Stimulated activated CD4-positive, alpha-beta T cell treated with anti-CD3 and anti-CD28 coated beads, Interleukin-15, amount 100 ng/mL, for 1 hour (primary cell): Measurements from ENCODE around the gene SLC7A8.
A peak's percentile ranks its signal among the peaks of the same experiment; 100 is the strongest.

Source experiments
- DNase-seq, 2 donors: peaks; one replicate each; pipeline ENCODE4 v3.0.0-alpha.2; 2020; ENCODE audit warnings: low read depth in 1 of 2, low spot score in 1 of 2

The SLC7A8 gene

GRCh38 chr14:23132970-23133369 is 50.5 kb downstream of the SLC7A8 start:
- DNase-seq = no peak

- DNase-seq = no peak
Measured at GRCh38 chr14:23131482-23131881, 52.0 kb downstream of the SLC7A8 start.

DNA sequence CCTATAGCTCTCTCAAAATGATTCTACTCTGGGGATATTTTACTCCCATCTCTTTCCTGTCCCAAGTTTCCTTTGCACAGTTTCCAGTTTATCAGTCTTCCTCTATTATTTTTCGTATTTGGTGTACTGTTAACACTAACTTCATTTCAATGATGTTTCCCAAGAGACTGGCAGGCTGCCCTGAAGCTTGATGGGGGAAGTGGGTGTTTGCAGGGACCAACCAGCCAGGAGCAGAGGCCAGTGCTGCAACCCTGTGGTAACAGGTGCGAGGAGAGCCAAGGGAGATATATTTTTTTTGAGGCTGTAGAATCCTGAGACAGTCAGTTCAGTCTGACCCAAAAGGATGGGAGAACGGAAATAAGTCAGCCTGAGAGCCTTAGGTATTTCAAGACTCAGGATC is 52.6 kb downstream of the SLC7A8 start:
- DNase-seq = no peak

GRCh38 chr14:23129759-23130316 is 53.6 kb downstream of the SLC7A8 start:
- no peak for DNase-seq

- no peak for DNase-seq
Measured at GRCh38 chr14:23128969-23129758, 54.3 kb downstream of the SLC7A8 start.

GRCh38 chr14:23127861-23128260 is 55.6 kb downstream of the SLC7A8 start:
- DNase-seq = no peak

DNA sequence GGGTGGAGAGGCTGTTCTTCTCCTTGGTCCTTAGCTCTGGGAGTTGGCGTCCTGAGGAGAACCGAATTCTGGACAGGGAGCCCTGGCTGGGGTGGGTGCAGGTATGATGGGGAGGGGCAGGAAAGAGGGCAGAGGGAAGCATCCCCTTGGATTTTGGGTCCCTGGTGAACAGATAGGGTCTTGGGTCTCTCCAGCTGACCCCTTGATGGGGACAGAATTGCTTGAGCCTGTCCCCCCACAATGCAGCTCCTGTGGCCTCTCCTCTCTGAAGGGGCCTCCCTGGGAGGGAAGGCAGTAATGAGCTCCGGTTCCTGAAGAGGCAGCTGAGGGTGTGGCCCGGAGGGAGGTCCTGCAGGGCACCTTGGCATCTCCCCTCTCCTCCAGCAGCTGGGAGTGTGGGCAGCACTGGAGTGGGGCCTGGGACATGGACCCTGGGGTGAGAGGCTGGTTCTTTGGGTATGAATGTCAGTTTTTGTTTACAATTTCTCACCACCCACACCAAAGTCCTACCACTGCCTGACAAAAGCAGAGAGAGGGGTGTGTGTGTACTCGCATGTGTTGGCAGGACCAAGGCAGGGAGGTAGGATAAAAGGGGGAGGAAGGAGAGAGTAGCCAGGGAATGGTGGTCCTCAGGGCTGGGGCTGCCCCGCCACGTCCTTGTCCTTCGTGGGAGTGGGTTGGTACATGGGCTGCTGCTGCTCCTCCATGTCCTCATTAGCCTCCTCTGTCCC is 56.7 kb downstream of the SLC7A8 start:
- DNase-seq = no peak

DNA sequence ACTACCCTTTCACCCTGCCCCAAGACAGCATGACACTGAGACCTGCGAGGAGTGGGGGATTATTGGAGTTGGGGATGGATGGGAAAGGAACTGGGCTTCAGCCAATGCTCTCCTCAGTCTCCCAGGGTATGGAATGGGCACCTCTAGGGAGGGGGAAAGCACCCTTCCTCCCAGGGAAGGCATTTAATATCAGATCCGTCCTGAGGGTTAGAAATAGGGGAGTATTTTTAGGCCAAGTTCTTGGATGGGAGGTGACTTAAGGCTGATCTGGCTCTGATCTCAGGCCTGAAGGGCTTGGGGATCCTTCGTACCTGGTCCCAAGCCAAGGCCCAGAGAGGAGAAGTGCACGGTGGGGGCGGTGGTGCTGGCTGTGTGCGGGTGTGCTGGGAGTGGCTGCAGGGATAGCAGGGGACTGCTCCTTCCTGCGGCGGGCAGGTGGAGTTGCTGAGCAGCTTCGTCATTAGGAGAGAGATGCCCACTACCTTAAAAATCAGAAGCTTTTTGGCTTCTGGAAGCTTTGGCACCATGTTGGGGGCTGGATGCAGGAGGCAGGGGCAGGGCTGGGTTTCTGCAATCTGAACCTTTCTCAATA is 57.4 kb downstream of the SLC7A8 start:
- DNase-seq = no peak

- DNase-seq = no peak
Measured at GRCh38 chr14:23125011-23125410, 58.4 kb downstream of the SLC7A8 start.

DNA sequence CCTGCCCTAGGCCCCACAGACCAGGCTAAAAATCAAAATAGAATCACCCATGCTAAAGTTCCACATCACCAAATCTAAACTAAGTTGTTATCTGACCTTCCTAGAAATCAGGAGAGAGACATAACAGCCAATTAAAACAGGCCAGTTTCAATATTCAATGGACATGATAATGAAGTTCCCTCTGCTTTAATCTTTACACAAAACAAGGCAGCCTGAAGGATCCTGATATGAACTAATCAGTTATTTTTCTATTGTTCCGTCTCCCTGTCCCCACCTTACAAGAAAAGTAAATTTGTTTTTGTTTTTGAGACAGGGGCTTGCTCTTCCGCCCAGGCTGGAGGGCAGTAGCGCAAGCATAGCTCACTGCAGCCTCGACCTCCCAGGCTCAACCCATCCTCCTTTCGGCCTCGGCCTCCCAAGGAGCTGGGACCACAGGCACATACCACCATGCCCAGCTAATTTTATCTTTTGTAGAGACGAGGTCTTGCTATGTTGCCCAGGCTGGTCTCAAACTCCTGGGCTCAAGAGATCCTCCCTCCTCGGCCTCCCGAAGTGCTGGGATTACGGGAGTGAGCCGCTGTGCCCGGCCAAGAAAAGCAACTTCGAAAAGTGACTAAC is 59.0 kb downstream of the SLC7A8 start:
- DNase-seq = no peak

GRCh38 chr14:23123419-23123818 is 60.0 kb downstream of the SLC7A8 start:
- no peak for DNase-seq

DNA sequence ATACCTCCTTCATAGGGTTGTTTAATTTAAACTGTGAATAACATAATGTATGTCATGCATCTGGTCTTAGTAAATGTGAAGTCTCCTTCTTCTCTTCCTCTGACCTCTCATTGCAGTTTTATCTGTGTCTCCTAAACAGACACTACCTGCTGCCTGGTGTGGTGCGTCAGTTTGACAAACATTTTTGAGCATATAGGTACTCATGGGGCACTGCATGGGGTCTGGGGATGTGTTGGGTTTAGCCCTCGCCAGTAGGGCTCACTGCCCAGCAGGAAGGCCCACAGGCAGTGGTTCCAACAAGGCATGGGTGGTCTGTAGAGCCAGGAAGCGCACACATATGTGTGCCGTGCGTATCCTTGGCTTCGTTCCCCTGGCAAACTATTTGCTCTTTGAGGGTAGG is 61.4 kb downstream of the SLC7A8 start:
- DNase-seq = no peak

- no peak for DNase-seq
Measured at GRCh38 chr14:23121361-23121771, 62.1 kb downstream of the SLC7A8 start.

- peak; percentile 55 to 59 for DNase-seq
Measured at GRCh38 chr14:23120541-23121251, 62.8 kb downstream of the SLC7A8 start.

DNA sequence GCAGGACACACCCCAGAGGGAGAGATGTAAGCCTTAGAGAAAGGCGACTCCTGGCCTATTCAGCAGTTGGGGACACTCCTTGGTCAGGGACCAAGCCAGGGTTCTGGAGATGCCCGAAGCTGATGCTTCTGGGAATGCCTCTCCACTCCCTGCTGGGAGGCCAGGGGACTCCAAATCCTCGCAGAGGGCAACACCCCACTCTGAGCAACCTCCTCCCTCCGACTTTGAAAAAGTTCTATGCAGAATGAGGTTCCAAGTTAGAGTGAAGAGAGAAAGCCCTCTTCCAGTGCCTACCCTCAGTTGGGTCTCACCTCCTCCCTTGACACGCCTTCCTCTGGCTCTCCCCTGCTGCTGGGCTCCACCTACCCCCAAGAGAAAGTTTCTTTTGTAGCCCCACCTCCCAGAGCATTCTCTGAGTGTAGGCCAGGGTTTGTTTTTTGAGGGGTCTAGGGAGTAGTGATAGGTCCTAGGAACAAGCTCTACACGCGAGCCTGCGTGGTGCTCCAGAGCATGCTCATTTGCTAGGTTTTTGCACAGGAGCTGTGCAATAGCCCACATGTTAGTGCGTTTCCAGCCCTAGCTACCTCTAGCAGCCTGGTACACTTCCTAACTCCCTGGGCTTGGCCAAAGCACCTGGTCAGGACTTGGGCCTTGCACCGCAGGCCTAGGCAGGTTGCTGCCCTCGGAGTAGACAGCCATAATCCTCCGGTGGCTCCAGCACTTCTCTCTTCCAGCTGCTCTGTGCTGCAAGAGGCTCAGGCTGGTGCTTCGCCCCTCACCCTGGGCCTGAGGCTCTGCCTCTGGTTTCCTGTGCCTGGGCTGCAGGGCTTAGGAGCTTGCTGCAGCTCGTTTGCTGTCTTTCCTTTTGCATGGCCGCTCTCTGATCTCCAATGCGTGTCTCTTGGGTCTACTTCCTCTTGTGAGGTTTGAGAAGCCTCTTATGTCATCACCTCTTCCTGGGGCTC is 63.8 kb downstream of the SLC7A8 start:
- no peak for DNase-seq

- no peak for DNase-seq
Measured at GRCh38 chr14:23118506-23119362, 64.7 kb downstream of the SLC7A8 start, which contains the start of gene CEBPE. TSS of gene CEBPE (minus strand) at chr14:23119255. CDS start at chr14:23119091, 164 bp downstream.

GRCh38 chr14:23117371-23118020 is 66.0 kb downstream of the SLC7A8 start:
- DNase-seq = no peak

- DNase-seq = no peak
Measured at GRCh38 chr14:23115918-23116317, 67.5 kb downstream of the SLC7A8 start.
